Ascending aorta (tissue), 2 donors: ENCODE data around the gene FKBP1B. TPM values are rescaled to one million over a fixed set of nuclear protein-coding genes. Genes with fewer than 3 reads are reported as not detected.

Experiments used
- DNase-seq, 2 donors: peaks; one replicate each; pipeline ENCODE4 v3.0.0-alpha.2; 2019; ENCODE audit warnings: low spot score in 2 of 2
- H3K27ac ChIP-seq, 2 donors: fragments of 200-600 bp; sonication (generic); one replicate each; pipeline ENCODE4 v1.5.1; 2016 to 2017; ENCODE audit warnings: mild to moderate bottlenecking in 1 of 2
- H3K27me3 ChIP-seq: fragments of 200-600 bp; sonication (generic); one replicate; pipeline ENCODE4 v1.5.1; 2017
- H3K36me3 ChIP-seq, 2 donors: fragments of 200-600 bp; sonication (generic); one replicate each; pipeline ENCODE4 v1.5.1; 2016
- H3K4me1 ChIP-seq, 2 donors: fragments of 200-600 bp; sonication (generic); one replicate each; pipeline ENCODE4 v1.5.1; 2016 to 2017; ENCODE audit warnings: mild to moderate bottlenecking in 1 of 2
- H3K4me3 ChIP-seq, 2 donors: fragments of 200-600 bp; sonication (generic); one replicate each; pipeline ENCODE4 v1.5.1; 2016 to 2017; ENCODE audit warnings: mild to moderate bottlenecking in 1 of 2
- H3K9me3 ChIP-seq, 2 donors: fragments of 200-600 bp; sonication (generic); one replicate each; pipeline ENCODE4 v1.5.1; 2016
- intact Hi-C: fragments of 100-400 bp; cut with DNase I; formaldehyde crosslinking; loops from one replicate; pipeline ENCODE4 v1.15.1; 2023
- total RNA-seq: library from RNA; depleted of rRNA; stranded (reverse); fragments of >200 nt; gene quantifications from one replicate; pipeline ENCODE4 v1.1.0, GENCODE V29; 2016
- TF ChIP-seq, protein P1 (sequence below), 3 experiments: fragments of 200-600 bp in 2 of 3; fragments of 450-650 bp in 1 of 3; sonication (generic) in 2 of 3; IDR thresholded peaks; one replicate each; pipeline ENCODE4 v1.5.1; 2016 to 2019; ENCODE audit warnings: antibody characterized with exemption in 3 of 3, mild to moderate bottlenecking in 1 of 3, moderate library complexity in 1 of 3

The FKBP1B gene
- total RNA-seq, 1 donor from 2014 or later: not detected

DNA sequence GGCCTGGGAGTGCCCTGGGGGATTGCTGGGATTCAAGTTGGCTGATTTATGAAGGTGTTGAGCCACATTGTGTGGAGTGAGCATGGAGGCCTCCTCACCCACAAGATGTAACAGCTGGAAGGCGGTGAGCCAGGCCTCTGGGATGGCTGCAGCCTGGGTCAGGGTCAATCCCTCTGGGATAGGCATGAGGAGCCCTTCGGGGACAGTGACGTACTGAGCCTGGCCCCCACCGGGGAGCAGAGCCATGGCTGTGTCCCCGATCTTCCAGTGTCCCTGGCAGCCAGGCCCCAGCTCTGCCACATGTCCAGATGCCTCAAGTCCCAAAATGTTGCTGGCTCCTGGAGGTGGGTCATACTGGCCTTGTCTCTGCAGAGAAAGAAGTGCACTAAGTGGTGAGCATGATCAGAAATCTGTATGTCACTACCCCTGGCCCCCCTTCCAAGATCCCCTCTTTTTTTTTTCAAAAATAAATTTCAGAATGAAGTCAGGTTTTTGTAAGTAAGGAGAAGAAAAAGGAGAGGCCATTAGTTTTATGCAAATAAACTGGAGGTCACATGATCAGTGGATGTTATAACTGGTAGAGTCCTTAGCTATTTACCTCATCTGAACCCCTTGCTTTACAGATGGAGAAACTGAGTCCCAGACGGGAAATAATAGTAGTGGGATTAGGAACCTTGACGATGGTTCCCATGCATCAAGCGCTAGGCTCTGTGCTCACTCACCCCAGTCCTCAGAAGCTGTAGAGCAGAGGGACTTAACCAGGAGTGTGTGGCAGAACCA, 33.4 kb downstream of the FKBP1B start:
- TF ChIP-seq, protein P1, sequence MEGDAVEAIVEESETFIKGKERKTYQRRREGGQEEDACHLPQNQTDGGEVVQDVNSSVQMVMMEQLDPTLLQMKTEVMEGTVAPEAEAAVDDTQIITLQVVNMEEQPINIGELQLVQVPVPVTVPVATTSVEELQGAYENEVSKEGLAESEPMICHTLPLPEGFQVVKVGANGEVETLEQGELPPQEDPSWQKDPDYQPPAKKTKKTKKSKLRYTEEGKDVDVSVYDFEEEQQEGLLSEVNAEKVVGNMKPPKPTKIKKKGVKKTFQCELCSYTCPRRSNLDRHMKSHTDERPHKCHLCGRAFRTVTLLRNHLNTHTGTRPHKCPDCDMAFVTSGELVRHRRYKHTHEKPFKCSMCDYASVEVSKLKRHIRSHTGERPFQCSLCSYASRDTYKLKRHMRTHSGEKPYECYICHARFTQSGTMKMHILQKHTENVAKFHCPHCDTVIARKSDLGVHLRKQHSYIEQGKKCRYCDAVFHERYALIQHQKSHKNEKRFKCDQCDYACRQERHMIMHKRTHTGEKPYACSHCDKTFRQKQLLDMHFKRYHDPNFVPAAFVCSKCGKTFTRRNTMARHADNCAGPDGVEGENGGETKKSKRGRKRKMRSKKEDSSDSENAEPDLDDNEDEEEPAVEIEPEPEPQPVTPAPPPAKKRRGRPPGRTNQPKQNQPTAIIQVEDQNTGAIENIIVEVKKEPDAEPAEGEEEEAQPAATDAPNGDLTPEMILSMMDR (IDR thresholded peaks at IDR 0.05): no peak
- DNase-seq: no peak
- H3K4me1 ChIP-seq: peaks cover 0 to 9% of the 10 kb centered on the region in 2 donors
- intact Hi-C loops: loop anchor here (5.0 kb wide), 1 partner anchor 261 kb away; no protein-coding TSS in a partner anchor
- H3K36me3 ChIP-seq: peaks cover 9 to 27% of the 10 kb centered on the region in 2 donors
- peak overlapping the region; percentile 77 to 92 for H3K27ac ChIP-seq
- peak overlapping the region in 1 of 2 donors; percentile 80 for H3K4me3 ChIP-seq
- H3K9me3 ChIP-seq: no peaks in the 10 kb centered on the region
- no peaks in the 10 kb centered on the region for H3K27me3 ChIP-seq

DNA sequence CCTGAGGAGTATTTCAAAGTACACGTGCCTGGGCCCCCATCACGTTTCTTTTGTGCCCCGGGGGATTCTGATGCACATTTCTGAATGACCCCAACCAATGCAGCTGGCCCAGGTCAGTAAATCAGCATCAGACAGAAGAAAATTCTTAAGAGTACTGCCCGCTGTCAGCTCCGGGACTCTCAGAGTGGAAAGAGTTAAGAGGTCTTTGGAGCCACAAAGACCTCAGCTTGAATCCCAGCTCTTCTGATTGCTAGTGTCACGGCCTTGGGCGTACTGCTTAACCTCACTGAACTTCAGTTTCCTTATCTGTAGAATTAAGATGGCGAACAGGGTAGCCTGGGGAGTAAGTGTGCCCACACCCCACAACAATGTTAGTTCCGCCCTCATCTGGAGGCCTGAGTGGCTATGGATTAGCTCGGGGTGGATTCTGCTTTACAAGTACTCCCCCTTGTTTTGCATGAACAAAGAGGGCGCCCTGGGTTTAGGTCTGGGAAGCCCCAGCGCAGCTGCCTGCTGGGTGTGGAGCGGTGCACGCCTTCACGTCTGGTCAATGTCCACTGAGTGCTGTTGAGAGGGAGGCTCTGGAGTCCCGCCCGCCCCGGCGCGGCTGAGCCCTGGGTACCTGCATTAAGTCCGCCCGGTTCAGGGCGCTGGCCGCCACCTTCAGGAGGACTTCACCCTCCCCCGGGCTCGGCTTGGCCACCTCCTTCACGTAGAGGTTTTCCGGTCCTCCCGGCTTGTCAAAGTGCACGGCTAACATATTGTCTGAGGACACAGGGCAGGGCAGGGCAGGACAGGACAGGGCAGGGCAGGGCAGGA, 34.2 kb downstream of the FKBP1B start:
- TF ChIP-seq, protein P1 (IDR thresholded peaks at IDR 0.05): no peak
- peak; percentile 33 to 82 for DNase-seq
- peaks cover 0 to 9% of the 10 kb centered on the region in 2 donors for H3K4me1 ChIP-seq
- H3K9me3 ChIP-seq: no peaks in the 10 kb centered on the region
- H3K27me3 ChIP-seq: no peaks in the 10 kb centered on the region
- intact Hi-C loops: loop anchor here (1.0 to 5.0 kb wide), 4 partner anchors 7 to 261 kb away; partner anchors contain the start of genes ATAD2B, FAM228B, PFN4 and SF3B6
- H3K36me3 ChIP-seq: peaks cover 17 to 35% of the 10 kb centered on the region in 2 donors
- H3K4me3 ChIP-seq: peak overlapping the region; percentile 63 to 80
- H3K27ac ChIP-seq: peak overlapping the region; percentile 77 to 92

DNA sequence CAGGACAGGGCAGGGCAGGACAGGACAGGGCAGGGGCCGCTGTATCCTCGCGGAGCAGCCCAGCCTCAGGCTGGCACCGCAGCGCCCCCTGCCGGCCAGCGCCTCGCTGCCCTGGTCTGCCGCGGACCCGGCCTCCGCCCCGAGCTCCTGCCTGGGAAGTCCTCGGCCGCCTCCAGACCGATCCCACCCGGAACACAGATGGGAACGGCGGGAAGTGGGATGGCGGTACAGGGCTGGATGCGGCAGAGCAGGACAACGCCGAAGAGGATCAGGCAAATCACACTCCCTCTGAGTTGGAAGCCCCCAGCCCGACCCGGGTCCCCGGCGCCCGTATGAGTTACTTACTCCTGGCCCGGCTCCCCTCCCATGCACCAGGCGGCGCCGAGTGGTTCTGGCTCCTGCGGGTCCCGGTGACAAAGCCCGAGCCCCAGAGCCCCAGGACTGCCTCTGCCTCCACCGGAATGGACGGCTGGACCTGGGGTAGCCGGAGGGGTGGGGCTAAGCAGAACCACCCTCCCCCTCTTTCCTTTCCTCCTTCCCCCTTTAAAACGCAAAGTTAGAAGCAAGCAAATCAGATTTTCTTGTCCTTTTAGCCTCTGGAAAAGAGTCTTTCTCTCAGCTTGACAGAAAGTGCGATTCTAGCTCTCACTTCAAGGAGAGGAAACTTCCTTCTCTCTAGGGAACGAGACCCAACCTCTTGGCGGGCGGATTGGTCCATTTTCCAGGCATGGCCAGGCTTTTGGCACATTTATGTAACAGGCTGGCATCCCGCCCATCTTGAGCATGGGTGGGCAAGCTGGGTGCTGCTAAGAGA, 35.1 kb downstream of the FKBP1B start, which contains the start of gene TP53I3:
TP53I3 (minus strand) TSS at position 449 of the 814 bp plus-strand sequence. CDS start 508 bp downstream, outside the sequence.
- Histone ChIP-seq H3K36me3 (peaks cover 20 to 38% of the 10 kb centered on the region in 2 donors), H3K4me1 (peaks cover 0 to 9% of the 10 kb centered on the region in 2 donors), H3K9me3 (no peaks in the 10 kb centered on the region), H3K27ac (peak within 1 kb of the TSS; percentile 77 to 92), H3K27me3 (no peaks in the 10 kb centered on the region), H3K4me3 (peak within 1 kb of the TSS; percentile 63 to 80)
- TF ChIP-seq, protein P1 (IDR thresholded peaks at IDR 0.05): peak; percentile 94 to 97 (median 95)
- DNase-seq: peak; percentile 67 to 92
- intact Hi-C loops: loop anchor here (1.0 to 5.0 kb wide), 4 partner anchors 8 to 262 kb away; partner anchors contain the start of genes ATAD2B, FAM228B, PFN4 and SF3B6

DNA sequence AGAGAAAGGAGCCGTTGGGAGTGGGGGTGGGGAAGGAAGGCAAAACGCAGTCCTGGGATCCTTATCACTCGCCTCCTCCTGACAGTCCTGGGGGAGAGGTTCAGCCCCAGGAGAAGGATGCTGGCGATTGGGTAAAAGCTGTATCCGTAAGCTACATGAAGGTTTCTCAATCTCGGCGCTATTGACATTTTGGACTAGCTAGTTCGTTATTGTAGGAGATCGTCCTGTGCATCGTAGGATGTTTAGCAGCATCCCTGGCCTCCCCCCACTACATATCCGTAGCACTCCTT, 35.6 kb downstream of the FKBP1B start:
- TF ChIP-seq, protein P1 (IDR thresholded peaks at IDR 0.05): no peak
- intact Hi-C loops: loop anchor here (2.0 kb wide), 1 partner anchor 38 kb away; the partner anchor contains the start of genes FAM228B and PFN4
- Histone ChIP-seq H3K4me1 (peaks cover 0 to 9% of the 10 kb centered on the region in 2 donors), H3K4me3 (peak overlapping the region; percentile 63 to 80), H3K9me3 (no peaks in the 10 kb centered on the region), H3K27me3 (no peaks in the 10 kb centered on the region), H3K36me3 (peaks cover 20 to 39% of the 10 kb centered on the region in 2 donors), H3K27ac (peak overlapping the region; percentile 77 to 92)
- DNase-seq: no peak

DNA sequence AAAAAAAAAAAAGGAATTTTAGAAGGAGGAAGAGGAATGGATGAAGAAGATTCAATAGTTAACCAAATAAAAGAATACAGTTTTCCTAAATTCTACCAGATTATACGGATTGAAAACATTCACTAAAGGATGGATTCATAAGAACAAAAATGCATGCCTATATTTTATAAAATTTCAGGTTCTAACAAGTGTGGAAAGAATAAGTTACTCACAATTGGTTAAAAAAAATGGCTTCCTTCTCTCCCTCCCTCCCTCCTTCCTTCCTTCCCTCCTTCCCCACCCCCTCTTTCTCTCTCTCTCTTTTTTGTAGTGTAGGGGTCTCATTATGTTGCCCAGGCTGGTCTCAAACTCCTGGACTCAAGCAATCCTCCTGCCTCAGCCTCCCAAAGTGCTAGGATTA, 36.7 kb downstream of the FKBP1B start:
- H3K36me3 ChIP-seq: peaks cover 15 to 33% of the 10 kb centered on the region in 2 donors
- TF ChIP-seq, protein P1 (IDR thresholded peaks at IDR 0.05): no peak
- H3K9me3 ChIP-seq: no peaks in the 10 kb centered on the region
- H3K4me1 ChIP-seq: peaks cover 0 to 9% of the 10 kb centered on the region in 2 donors
- intact Hi-C loops: no loop called here
- H3K27ac ChIP-seq: no peak overlapping the region
- no peak for DNase-seq
- no peaks in the 10 kb centered on the region for H3K27me3 ChIP-seq
- no peak overlapping the region for H3K4me3 ChIP-seq
